NB4 (cell line): ENCODE data around the gene ANO1.

Source experiments
- DNase-seq: peaks from one replicate; pipeline ENCODE4 v3.0.0; 2010; ENCODE audit warnings: low read depth
- H3K4me3 ChIP-seq: one replicate; pipeline ENCODE4 v1.5.1; 2011; ENCODE audit warnings: mild to moderate bottlenecking, low read depth, low read length, moderate library complexity
- MYC ChIP-seq: IDR thresholded peaks from 2 replicates; pipeline ENCODE4 v1.6.1; 2011; ENCODE audit warnings: low read depth, low read length
- POLR2A ChIP-seq: IDR thresholded peaks from 2 replicates; pipeline ENCODE4 v1.6.1; 2011; ENCODE audit warnings: mild to moderate bottlenecking; ENCODE audit not compliant: insufficient read length; ENCODE audit errors: extremely low read depth
- TF ChIP-seq, protein P1 (sequence below): IDR thresholded peaks from 2 replicates; pipeline ENCODE4 v1.6.1; 2011; ENCODE audit warnings: low read depth, low read length
- TF ChIP-seq, protein P2 (sequence below): IDR thresholded peaks from one replicate; pipeline ENCODE4 v1.5.1; 2012; ENCODE audit warnings: low read depth, low read length

Gene ANO1

GRCh38 chr11:70135625-70136059, 57.5 kb downstream of the ANO1 start:
- H3K4me3 ChIP-seq, result no peak overlapping the region
- no peak for DNase-seq
- TF ChIP-seq MYC (no peak), POLR2A (no peak)
- TF ChIP-seq, protein P1, sequence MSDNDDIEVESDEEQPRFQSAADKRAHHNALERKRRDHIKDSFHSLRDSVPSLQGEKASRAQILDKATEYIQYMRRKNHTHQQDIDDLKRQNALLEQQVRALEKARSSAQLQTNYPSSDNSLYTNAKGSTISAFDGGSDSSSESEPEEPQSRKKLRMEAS, result no peak
- TF ChIP-seq, protein P2, sequence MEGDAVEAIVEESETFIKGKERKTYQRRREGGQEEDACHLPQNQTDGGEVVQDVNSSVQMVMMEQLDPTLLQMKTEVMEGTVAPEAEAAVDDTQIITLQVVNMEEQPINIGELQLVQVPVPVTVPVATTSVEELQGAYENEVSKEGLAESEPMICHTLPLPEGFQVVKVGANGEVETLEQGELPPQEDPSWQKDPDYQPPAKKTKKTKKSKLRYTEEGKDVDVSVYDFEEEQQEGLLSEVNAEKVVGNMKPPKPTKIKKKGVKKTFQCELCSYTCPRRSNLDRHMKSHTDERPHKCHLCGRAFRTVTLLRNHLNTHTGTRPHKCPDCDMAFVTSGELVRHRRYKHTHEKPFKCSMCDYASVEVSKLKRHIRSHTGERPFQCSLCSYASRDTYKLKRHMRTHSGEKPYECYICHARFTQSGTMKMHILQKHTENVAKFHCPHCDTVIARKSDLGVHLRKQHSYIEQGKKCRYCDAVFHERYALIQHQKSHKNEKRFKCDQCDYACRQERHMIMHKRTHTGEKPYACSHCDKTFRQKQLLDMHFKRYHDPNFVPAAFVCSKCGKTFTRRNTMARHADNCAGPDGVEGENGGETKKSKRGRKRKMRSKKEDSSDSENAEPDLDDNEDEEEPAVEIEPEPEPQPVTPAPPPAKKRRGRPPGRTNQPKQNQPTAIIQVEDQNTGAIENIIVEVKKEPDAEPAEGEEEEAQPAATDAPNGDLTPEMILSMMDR, result no peak

- H3K4me3 ChIP-seq, result no peak overlapping the region
- no peak for TF ChIP-seq POLR2A
Observed at GRCh38 chr11:70137383-70137782, 59.3 kb downstream of the ANO1 start.

DNA sequence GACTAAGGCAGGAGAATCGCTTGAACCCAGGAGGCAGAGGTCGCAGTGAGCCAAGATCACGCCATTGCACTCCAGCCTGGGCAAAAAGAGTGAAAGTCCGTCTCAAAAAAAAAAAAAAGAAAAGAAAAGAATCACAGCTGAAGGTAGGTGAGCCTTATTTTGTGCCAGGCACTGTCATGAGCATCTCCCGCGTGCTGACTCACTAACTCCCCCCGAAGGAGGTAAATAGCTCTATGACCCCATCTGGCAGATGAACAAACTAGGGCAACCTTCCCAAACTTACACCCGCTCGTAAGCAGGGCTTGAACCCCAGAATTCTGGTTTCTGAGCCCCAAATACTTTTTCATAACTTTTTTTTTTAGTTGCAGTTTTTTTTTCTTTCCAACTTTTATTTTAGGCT, 60.3 kb downstream of the ANO1 start:
- no peak for TF ChIP-seq POLR2A
- TF ChIP-seq, protein P2, result peak; percentile 6
- TF ChIP-seq, protein P1, result no peak
- no peak for TF ChIP-seq MYC
- DNase-seq, result no peak
- H3K4me3 ChIP-seq, result no peak overlapping the region

More at GRCh38 chr11:70137383-70137782, 59.3 kb downstream of the ANO1 start:
- DNase-seq, result no peak

DNA sequence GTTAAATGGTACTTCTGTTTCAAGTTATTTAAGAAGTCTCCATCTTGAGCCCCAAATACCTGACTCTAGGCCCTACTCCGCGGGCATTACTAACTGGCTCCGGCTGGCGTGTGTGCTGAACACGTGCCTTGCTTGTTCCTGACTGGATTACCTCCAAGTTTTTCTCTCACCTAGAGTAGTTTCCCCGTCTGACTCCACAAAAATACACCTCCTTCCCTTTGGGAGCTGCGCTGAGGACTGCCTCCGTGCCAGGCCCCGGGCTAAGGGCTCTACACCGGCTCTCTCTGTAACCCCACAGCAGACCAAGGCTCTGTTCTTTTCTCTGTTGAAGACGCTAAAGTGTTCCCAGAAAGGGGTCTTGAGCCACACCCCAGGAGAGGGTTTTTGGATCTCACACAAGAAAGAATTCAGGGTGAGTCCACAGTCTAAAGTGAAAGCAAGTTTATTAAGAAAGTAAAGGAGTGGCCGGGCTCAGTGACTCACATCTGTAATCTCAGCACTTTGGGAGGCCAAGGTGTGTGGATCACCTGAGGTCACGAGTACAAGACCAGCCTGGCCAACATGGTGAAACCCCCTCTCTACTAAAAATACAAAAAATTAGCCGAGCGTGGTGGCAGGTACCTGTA, 61.8 kb downstream of the ANO1 start:
- H3K4me3 ChIP-seq, result no peak overlapping the region

GRCh38 chr11:70140711-70141485, 62.8 kb downstream of the ANO1 start:
- TF ChIP-seq, protein P1, result no peak
- TF ChIP-seq POLR2A (no peak), MYC (no peak)
- TF ChIP-seq, protein P2, result no peak
- DNase-seq, result no peak
- no peak overlapping the region for H3K4me3 ChIP-seq

More for the DNA sequence above, 61.8 kb downstream of the ANO1 start:
- TF ChIP-seq MYC (no peak), POLR2A (no peak)
- TF ChIP-seq, protein P2, result no peak
- TF ChIP-seq, protein P1, result no peak
- no peak for DNase-seq

DNA sequence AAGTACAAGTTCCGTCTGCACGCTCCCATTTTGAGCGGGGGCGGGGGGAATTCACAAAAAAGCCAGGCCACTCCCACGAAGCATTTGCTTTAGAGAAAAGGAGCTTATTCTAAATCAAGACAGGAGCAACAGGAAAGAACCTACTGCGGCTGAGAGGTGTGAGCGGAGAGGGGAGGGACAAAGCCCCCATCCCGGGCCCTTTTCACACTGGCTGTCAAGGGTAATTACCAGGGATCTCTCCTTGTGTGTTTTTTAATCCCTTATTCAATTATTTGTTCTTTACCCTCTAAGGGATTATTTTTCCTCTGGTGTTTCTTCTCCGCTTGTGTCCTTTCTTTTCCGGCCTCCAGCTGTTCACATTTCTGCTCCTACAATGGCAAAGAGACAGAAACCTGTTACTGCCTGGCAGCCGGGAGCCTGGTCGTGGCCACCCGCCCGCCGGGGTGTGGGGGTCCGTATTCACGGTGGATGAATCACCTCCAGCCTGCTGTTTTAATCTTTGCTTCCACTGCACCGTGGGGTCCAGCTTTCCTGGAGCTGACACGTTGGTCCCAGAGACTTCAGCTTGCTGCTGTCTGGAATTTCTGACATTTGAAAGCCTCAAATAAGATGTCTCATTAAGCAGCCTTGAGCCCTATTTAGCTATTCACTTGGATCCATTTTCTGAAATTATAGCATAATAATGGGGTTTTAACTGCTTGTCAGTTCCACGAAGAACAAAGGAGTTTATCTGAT, 63.5 kb downstream of the ANO1 start:
- no peak for TF ChIP-seq POLR2A
- TF ChIP-seq, protein P1, result no peak
- no peak for TF ChIP-seq MYC
- TF ChIP-seq, protein P2, result no peak
- DNase-seq, result no peak
- no peak overlapping the region for H3K4me3 ChIP-seq
